GM19239 (cell line): Measurements from ENCODE around the gene UAP1.

ENCODE experiments used
- DNase-seq: peaks from one replicate; pipeline ENCODE4 v3.0.0; 2011; ENCODE audit warnings: low spot score; ENCODE audit not compliant: insufficient read length
- FAIRE-seq: peaks from 2 replicates; lab custom pipeline; 2011; peaks lifted over from hg19 to GRCh38; lab: Jason Lieb, UNC

Gene UAP1

GRCh38 chr1:162644986-162645314, 83.4 kb downstream of the UAP1 start:
- FAIRE-seq (no peak), DNase-seq (no peak)

DNA sequence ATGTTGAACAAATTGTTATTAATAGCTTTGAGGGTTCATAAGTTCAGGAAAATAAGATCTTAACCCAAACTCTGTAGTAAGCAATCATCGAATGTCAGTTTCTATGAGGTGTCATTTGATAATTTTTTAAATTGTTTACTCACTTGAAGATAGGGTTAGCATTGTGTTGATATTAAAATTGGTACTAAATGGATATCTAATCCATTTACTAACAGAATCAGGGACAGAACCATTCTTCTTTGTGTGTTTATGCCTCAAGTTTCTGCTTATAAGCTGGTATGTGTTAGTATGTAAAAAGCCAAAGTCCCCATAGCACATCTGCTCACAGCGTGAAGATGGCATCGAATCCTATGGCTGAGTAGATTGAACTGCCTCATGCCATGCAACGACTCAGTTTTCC, 84.1 kb downstream of the UAP1 start:
- DNase-seq (no peak), FAIRE-seq (no peak)

- DNase-seq (no peak), FAIRE-seq (no peak)
These were observed 88.1 kb downstream of the UAP1 start for GRCh38 chr1:162649583-162649982.
